SK-N-SH treated with all-trans-retinoic acid at 6 μM for 48 hours (cell line): ENCODE results near the gene C6orf136.

Experiments
- ATAC-seq: fragments of 200-7000 bp; cut with Tn5 transposase; 3 replicates; pipeline ENCODE4 v1.9.1; 2020; ENCODE audit warnings: mild to moderate bottlenecking, moderate library complexity
- ARNTL ChIP-seq: fragments of 450-650 bp; formaldehyde crosslinking; IDR thresholded peaks from 2 replicates; pipeline ENCODE4 v1.5.0; 2020; ENCODE audit warnings: low read depth, mild to moderate bottlenecking, moderate library complexity, borderline replicate concordance
- CSDC2 ChIP-seq: fragments of 250-450 bp; sonication (Bioruptor Pico); IDR thresholded peaks from 2 replicates; pipeline ENCODE4 v1.5.0; 2020; ENCODE audit warnings: mild to moderate bottlenecking, moderate library complexity
- CSRNP3 ChIP-seq: fragments of 250-450 bp; sonication (Bioruptor Pico); IDR thresholded peaks from 2 replicates; pipeline ENCODE4 v1.5.1; 2021; ENCODE audit warnings: mild to moderate bottlenecking, moderate library complexity
- ESRRG ChIP-seq: fragments of 250-450 bp; sonication (Bioruptor Pico); IDR thresholded peaks from 2 replicates; pipeline ENCODE4 v1.6.1; 2021; ENCODE audit warnings: mild to moderate bottlenecking
- GLIS3 ChIP-seq: fragments of 250-450 bp; sonication (Bioruptor Pico); IDR thresholded peaks from 2 replicates; pipeline ENCODE4 v1.5.0; 2020; ENCODE audit warnings: mild to moderate bottlenecking, moderate library complexity
- ISL1 ChIP-seq: fragments of 250-450 bp; sonication (Bioruptor Pico); IDR thresholded peaks from 2 replicates; pipeline ENCODE4 v2.1.2; 2022; ENCODE audit warnings: mild to moderate bottlenecking, moderate library complexity
- OSR1 ChIP-seq: fragments of 250-450 bp; sonication (Bioruptor Pico); IDR thresholded peaks from 2 replicates; pipeline ENCODE4 v1.8.0; 2022; ENCODE audit warnings: moderate library complexity, mild to moderate bottlenecking, inconsistent platforms
- PATZ1 ChIP-seq: fragments of 250-450 bp; sonication (Bioruptor Pico); IDR thresholded peaks from 2 replicates; pipeline ENCODE4 v1.8.0; 2020; ENCODE audit warnings: mild to moderate bottlenecking, moderate library complexity, borderline replicate concordance
- POU6F1 ChIP-seq: fragments of 250-450 bp; sonication (Bioruptor Pico); IDR thresholded peaks from 2 replicates; pipeline ENCODE4 v1.8.0; 2021; ENCODE audit warnings: low read depth, mild to moderate bottlenecking, moderate library complexity, borderline replicate concordance
- PPARA ChIP-seq: fragments of 250-450 bp; sonication (Bioruptor Pico); IDR thresholded peaks from 2 replicates; pipeline ENCODE4 v1.5.0; 2020; ENCODE audit warnings: mild to moderate bottlenecking, borderline replicate concordance
- RARB ChIP-seq: fragments of 250-450 bp; sonication (Bioruptor Pico); IDR thresholded peaks from 2 replicates; pipeline ENCODE4 v1.8.0; 2021; ENCODE audit warnings: mild to moderate bottlenecking, moderate library complexity
- SNAI2 ChIP-seq: fragments of 250-450 bp; sonication (Bioruptor Pico); IDR thresholded peaks from 2 replicates; pipeline ENCODE4 v1.5.0; 2020; ENCODE audit warnings: mild to moderate bottlenecking, moderate library complexity
- TCF4 ChIP-seq: fragments of 250-450 bp; sonication (Bioruptor Pico); IDR thresholded peaks from 2 replicates; pipeline ENCODE4 v1.8.0; 2021; ENCODE audit warnings: mild to moderate bottlenecking, moderate library complexity, borderline replicate concordance
- TOX ChIP-seq: fragments of 250-450 bp; sonication (Bioruptor Pico); IDR thresholded peaks from 2 replicates; pipeline ENCODE4 v1.8.0; 2021; ENCODE audit warnings: mild to moderate bottlenecking, moderate library complexity, borderline replicate concordance
- TSHZ2 ChIP-seq: fragments of 250-450 bp; sonication (Bioruptor Pico); IDR thresholded peaks from 2 replicates; pipeline ENCODE4 v1.5.0; 2020; ENCODE audit warnings: mild to moderate bottlenecking, moderate library complexity
- ZFP30 ChIP-seq: fragments of 450-650 bp; formaldehyde crosslinking; IDR thresholded peaks from 2 replicates; pipeline ENCODE4 v1.5.0; 2022; ENCODE audit warnings: mild to moderate bottlenecking, moderate library complexity
- ZNF565 ChIP-seq: fragments of 450-650 bp; formaldehyde crosslinking; conservative IDR thresholded peaks from 2 replicates; pipeline ENCODE4 v1.5.0; 2020; ENCODE audit warnings: low read depth, mild to moderate bottlenecking, moderate library complexity
- ZNF70 ChIP-seq: fragments of 450-650 bp; formaldehyde crosslinking; IDR thresholded peaks from 2 replicates; pipeline ENCODE4 v1.5.0; 2020; ENCODE audit warnings: mild to moderate bottlenecking, moderate library complexity
- ZNF8 ChIP-seq: fragments of 450-650 bp; formaldehyde crosslinking; IDR thresholded peaks from 2 replicates; pipeline ENCODE4 v1.5.0; 2020; ENCODE audit warnings: mild to moderate bottlenecking, moderate library complexity

Gene C6orf136

GRCh38 chr6:30683980-30684338, 37.0 kb downstream of the C6orf136 start:
- ATAC-seq = no peak
- TF ChIP-seq SNAI2 (CRISPR knock-in tag) = no peak
- TF ChIP-seq PPARA (CRISPR knock-in tag) = no peak
- no peak for TF ChIP-seq TCF4 (CRISPR knock-in tag)
- no peak for TF ChIP-seq GLIS3 (CRISPR knock-in tag)
- TF ChIP-seq ZNF8 = no peak
- TF ChIP-seq ESRRG = no peak
- no peak for TF ChIP-seq ZFP30 (CRISPR knock-in tag)
- TF ChIP-seq, all 23 proteins: peak for 0

GRCh38 chr6:30684386-30685156, 37.6 kb downstream of the C6orf136 start:
- no peak for ATAC-seq
- TF ChIP-seq TOX (no peak), ZFP30 (CRISPR knock-in tag) (no peak), CSRNP3 (CRISPR knock-in tag) (no peak), PATZ1 (CRISPR knock-in tag) (no peak), ISL1 (CRISPR knock-in tag) (no peak), GLIS3 (CRISPR knock-in tag) (no peak), ZNF565 (CRISPR knock-in tag) (no peak), OSR1 (CRISPR knock-in tag) (no peak), ZNF70 (CRISPR knock-in tag) (no peak), RARB (CRISPR knock-in tag) (no peak), ZNF8 (no peak), SNAI2 (CRISPR knock-in tag) (no peak), POU6F1 (no peak), TSHZ2 (CRISPR knock-in tag) (no peak)

- ATAC-seq = no peak
- TF ChIP-seq ISL1 (CRISPR knock-in tag) (no peak), ZNF565 (CRISPR knock-in tag) (no peak), PPARA (CRISPR knock-in tag) (no peak), POU6F1 (no peak), OSR1 (CRISPR knock-in tag) (no peak), TSHZ2 (CRISPR knock-in tag) (no peak), CSDC2 (CRISPR knock-in tag) (no peak), TOX (no peak), ARNTL (no peak), CSRNP3 (CRISPR knock-in tag) (no peak), ZFP30 (CRISPR knock-in tag) (no peak), ZNF8 (no peak)
Observed at GRCh38 chr6:30685157-30686008, 38.5 kb downstream of the C6orf136 start.
